GM13977 (cell line): Measurements from ENCODE around the gene MTMR3.

Source experiments
- DNase-seq: peaks from one replicate; pipeline ENCODE4 v3.0.0; 2012; ENCODE audit warnings: low spot score
- in situ Hi-C: fragments of 300-500 bp; cut with MboI; formaldehyde crosslinking; loops from one replicate; pipeline ENCODE4 v1.12.0; 2022; ENCODE audit warnings: low sequenced_read_pairs, low pct_unique_long_range_greater_than_20kb, mixed read lengths, inconsistent platforms; ENCODE audit not compliant: unreplicated experiment
- TF ChIP-seq, protein P1 (sequence below): IDR thresholded peaks from 2 replicates; pipeline ENCODE4 v1.5.1; 2012; ENCODE audit warnings: mild to moderate bottlenecking, control low read depth; ENCODE audit not compliant: insufficient read depth; ENCODE audit errors: extremely low read depth, missing control alignments

Gene MTMR3

GRCh38 chr22:29912141-29912540, 29.2 kb downstream of the MTMR3 start:
- TF ChIP-seq, protein P1, sequence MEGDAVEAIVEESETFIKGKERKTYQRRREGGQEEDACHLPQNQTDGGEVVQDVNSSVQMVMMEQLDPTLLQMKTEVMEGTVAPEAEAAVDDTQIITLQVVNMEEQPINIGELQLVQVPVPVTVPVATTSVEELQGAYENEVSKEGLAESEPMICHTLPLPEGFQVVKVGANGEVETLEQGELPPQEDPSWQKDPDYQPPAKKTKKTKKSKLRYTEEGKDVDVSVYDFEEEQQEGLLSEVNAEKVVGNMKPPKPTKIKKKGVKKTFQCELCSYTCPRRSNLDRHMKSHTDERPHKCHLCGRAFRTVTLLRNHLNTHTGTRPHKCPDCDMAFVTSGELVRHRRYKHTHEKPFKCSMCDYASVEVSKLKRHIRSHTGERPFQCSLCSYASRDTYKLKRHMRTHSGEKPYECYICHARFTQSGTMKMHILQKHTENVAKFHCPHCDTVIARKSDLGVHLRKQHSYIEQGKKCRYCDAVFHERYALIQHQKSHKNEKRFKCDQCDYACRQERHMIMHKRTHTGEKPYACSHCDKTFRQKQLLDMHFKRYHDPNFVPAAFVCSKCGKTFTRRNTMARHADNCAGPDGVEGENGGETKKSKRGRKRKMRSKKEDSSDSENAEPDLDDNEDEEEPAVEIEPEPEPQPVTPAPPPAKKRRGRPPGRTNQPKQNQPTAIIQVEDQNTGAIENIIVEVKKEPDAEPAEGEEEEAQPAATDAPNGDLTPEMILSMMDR = no peak
- DNase-seq = no peak
- in situ Hi-C loops = no loop called here

GRCh38 chr22:29912605-29913398, 29.8 kb downstream of the MTMR3 start:
- TF ChIP-seq, protein P1 = no peak
- in situ Hi-C loops = no loop called here
- DNase-seq = no peak

- DNase-seq = no peak
- TF ChIP-seq, protein P1 = no peak
- in situ Hi-C loops = no loop called here
These were observed 31.2 kb downstream of the MTMR3 start for GRCh38 chr22:29914165-29914564.

DNA sequence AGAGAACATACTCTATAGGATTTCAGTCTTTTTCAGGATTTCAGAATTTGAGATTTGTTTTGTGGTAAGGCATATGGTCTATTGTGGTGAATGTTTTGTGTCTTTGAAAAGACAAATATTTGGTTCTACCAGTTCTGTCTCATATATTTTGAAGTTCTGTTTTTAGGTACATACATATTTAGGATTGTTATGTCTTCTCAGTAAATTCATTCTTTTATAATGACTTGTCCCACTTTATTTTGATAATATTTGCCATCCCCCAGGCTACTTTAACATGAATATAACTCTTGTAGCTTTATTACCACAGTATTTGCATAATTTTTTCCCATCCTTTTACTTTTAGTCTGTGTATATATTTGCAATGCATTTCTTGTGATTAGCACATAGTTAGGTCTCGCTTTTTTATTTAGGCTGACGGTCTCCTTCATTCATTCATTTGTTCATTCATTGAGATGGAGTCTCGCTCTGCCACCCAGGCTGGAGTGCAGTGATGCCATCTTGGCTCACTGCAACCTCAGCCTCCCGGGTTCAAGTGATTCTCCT, 32.1 kb downstream of the MTMR3 start:
- no peak for DNase-seq
- in situ Hi-C loops = no loop called here
- TF ChIP-seq, protein P1 = no peak

DNA sequence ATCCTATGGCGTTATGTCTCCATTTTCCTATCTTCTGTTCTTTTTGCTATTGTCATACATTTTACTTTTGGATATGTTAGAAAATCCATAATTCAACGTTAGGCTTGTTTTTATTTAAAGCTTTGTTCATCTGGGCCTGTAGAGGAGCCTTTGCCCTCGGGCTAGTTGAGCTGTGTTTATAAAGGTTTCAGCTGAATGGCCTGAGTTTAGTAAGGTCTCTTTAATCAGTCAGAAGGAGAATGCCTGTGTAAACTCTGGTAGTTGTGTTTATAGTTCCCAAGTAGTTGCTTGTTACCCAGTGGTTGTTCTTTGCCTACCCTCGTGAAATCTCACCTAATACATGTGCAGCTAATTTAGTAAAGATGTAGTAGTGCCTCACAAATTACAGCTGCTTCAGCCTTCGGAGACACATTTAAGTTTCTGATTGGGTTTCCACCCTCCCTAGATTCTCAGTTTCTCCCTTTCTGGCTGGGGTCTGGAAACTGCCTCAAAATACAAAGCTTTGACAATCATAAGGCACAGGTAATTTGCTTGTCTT, 33.1 kb downstream of the MTMR3 start:
- in situ Hi-C loops = no loop called here
- TF ChIP-seq, protein P1 = no peak
- DNase-seq = no peak

DNA sequence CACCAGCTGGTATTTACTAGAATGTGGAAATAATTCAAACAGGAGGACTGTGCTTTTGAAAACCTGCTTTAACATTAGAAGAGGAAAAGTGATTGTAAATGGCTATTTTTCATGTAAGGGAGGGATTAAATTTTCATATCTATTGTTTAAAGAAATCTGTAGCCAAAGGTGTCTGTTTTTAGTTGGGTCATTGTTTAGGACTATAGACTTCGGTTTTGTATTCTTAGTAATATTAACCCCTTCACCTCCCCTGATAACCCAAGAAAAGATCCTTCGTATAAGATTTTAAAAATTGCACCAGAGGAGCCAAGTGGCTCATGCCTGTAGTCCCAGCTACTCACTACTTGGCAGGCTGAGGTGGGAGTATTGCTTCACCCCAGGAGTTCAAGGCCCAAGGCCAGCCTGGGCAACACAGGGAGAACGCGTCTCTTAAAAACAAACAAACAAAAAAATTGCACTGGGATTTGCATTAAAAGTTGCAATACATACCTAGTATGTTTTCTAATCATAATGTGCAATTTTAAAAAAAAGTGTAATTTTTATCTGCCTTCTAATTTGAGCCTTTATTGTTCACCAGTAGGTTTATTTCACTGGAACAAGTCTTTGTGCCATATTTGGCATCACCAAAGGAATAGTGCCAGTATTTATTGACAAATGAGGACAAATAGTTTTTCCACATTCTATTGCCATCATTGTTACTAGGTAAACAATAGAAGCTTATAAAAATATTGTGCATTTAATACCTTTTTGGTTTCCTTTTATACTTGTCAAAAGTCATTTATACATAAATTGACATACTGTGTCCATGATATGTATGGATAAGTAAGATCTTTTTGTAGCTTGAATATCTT, 34.3 kb downstream of the MTMR3 start:
- TF ChIP-seq, protein P1 = no peak
- DNase-seq = no peak
- in situ Hi-C loops = no loop called here
